WTC11 (cell line): ENCODE results near the gene PTPRCAP. TPM values are rescaled to one million over a fixed set of nuclear protein-coding genes. Genes with fewer than 3 reads are reported as not detected.

ENCODE experiments used
- ATAC-seq: fragments of 200-7000 bp; cut with Tn5 transposase; 2 replicates; pipeline ENCODE4 v1.10.0; 2021; ENCODE audit warnings: mild to moderate bottlenecking, moderate library complexity
- CTCF ChIA-PET: fragments of 300-600 bp; sonication (Branson Sonifier 250); formaldehyde crosslinking; loops from one replicate; lab custom pipeline; 2021; ENCODE audit warnings: antibody characterized with exemption; lab: Charles Lee
- POLR2A ChIA-PET: fragments of 350-600 bp; sonication (Branson Sonifier 250); formaldehyde crosslinking; loops from one replicate; lab custom pipeline; 2021; ENCODE audit warnings: antibody characterized with exemption; lab: Charles Lee
- DNase-seq: peaks from one replicate; pipeline ENCODE4 v3.0.0; 2021; ENCODE audit warnings: low spot score
- H3K27ac Mint-ChIP-seq: 2 replicates; pipeline ENCODE4 v1.8.0; 2021; ENCODE audit warnings: mixed read lengths
- H3K27me3 Mint-ChIP-seq: 2 replicates; pipeline ENCODE4 v1.8.0; 2021; ENCODE audit warnings: low read depth, mild to moderate bottlenecking, moderate library complexity, mixed read lengths
- H3K36me3 Mint-ChIP-seq: 2 replicates; pipeline ENCODE4 v1.8.0; 2021; ENCODE audit warnings: mixed read lengths
- H3K4me1 Mint-ChIP-seq: 2 replicates; pipeline ENCODE4 v1.8.0; 2022; ENCODE audit warnings: mixed read lengths
- H3K4me3 Mint-ChIP-seq: 2 replicates; pipeline ENCODE4 v1.8.0; 2021; ENCODE audit warnings: mild to moderate bottlenecking, moderate library complexity, mixed read lengths
- H3K9me3 Mint-ChIP-seq: 2 replicates; pipeline ENCODE4 v1.8.0; 2021; ENCODE audit warnings: mixed read lengths
- AR ChIP-seq: fragments of 250-450 bp; sonication (Bioruptor Pico); IDR thresholded peaks from 2 replicates; pipeline ENCODE4 v1.9.0; 2021; ENCODE audit warnings: mild to moderate bottlenecking
- CBFB ChIP-seq: sonication (generic); formaldehyde crosslinking; IDR thresholded peaks from 2 replicates; pipeline ENCODE4 v1.8.1; 2022; ENCODE audit warnings: mild to moderate bottlenecking, low read depth, missing genetic modification reagents
- CDX4 ChIP-seq: fragments of 250-450 bp; sonication (Bioruptor Pico); IDR thresholded peaks from 2 replicates; pipeline ENCODE4 v1.9.0; 2021; ENCODE audit warnings: moderate library complexity, mild to moderate bottlenecking, inconsistent platforms, borderline replicate concordance
- CTCF ChIP-seq: fragments of 200-600 bp; IDR thresholded peaks from 2 replicates; pipeline ENCODE4 v1.8.0; 2022; ENCODE audit warnings: antibody characterized with exemption
- E2F1 ChIP-seq: sonication (generic); formaldehyde crosslinking; IDR thresholded peaks from 2 replicates; pipeline ENCODE4 v1.8.0; 2022; ENCODE audit warnings: mild to moderate bottlenecking, missing genetic modification reagents
- E2F4 ChIP-seq: sonication (generic); formaldehyde crosslinking; IDR thresholded peaks from 2 replicates; pipeline ENCODE4 v1.8.1; 2022; ENCODE audit warnings: low read depth, mild to moderate bottlenecking, moderate library complexity, missing genetic modification reagents, borderline replicate concordance
- ETV6 ChIP-seq: sonication (generic); formaldehyde crosslinking; IDR thresholded peaks from 2 replicates; pipeline ENCODE4 v1.8.1; 2022; ENCODE audit warnings: mild to moderate bottlenecking, missing genetic modification reagents
- FOXK1 ChIP-seq: sonication (generic); formaldehyde crosslinking; IDR thresholded peaks from 2 replicates; pipeline ENCODE4 v1.8.0; 2022; ENCODE audit warnings: mild to moderate bottlenecking, moderate library complexity, missing genetic modification reagents
- FOXP4 ChIP-seq: sonication (generic); formaldehyde crosslinking; IDR thresholded peaks from 2 replicates; pipeline ENCODE4 v1.8.0; 2022; ENCODE audit warnings: mild to moderate bottlenecking, missing genetic modification reagents
- HMGA2 ChIP-seq: fragments of 250-450 bp; sonication (Bioruptor Pico); IDR thresholded peaks from 2 replicates; pipeline ENCODE4 v1.4.0; 2021; ENCODE audit warnings: mild to moderate bottlenecking, moderate library complexity
- MAX ChIP-seq: sonication (generic); formaldehyde crosslinking; IDR thresholded peaks from 2 replicates; pipeline ENCODE4 v1.8.0; 2022; ENCODE audit warnings: mild to moderate bottlenecking, missing genetic modification reagents
- RORB ChIP-seq: fragments of 250-450 bp; sonication (Bioruptor Pico); IDR thresholded peaks from 2 replicates; pipeline ENCODE4 v1.9.0; 2021; ENCODE audit warnings: mild to moderate bottlenecking
- SP1 ChIP-seq: sonication (generic); formaldehyde crosslinking; conservative IDR thresholded peaks from 2 replicates; pipeline ENCODE4 v1.8.1; 2022; ENCODE audit warnings: missing genetic modification reagents
- USF1 ChIP-seq: sonication (generic); formaldehyde crosslinking; IDR thresholded peaks from 2 replicates; pipeline ENCODE4 v1.8.0; 2022; ENCODE audit warnings: mild to moderate bottlenecking, missing genetic modification reagents
- ZBTB21 ChIP-seq: sonication (generic); formaldehyde crosslinking; IDR thresholded peaks from 2 replicates; pipeline ENCODE4 v1.8.1; 2023; ENCODE audit warnings: mild to moderate bottlenecking, missing genetic modification reagents, borderline replicate concordance
- ZNF232 ChIP-seq: sonication (generic); formaldehyde crosslinking; IDR thresholded peaks from 2 replicates; pipeline ENCODE4 v1.8.0; 2022; ENCODE audit warnings: mild to moderate bottlenecking, missing genetic modification reagents
- ZNF416 ChIP-seq: fragments of 250-450 bp; sonication (Bioruptor Pico); IDR thresholded peaks from 2 replicates; pipeline ENCODE4 v1.9.0; 2021; ENCODE audit warnings: mild to moderate bottlenecking, inconsistent platforms
- ZNF512 ChIP-seq: sonication (generic); formaldehyde crosslinking; IDR thresholded peaks from 2 replicates; pipeline ENCODE4 v1.8.1; 2022; ENCODE audit warnings: missing genetic modification reagents, borderline replicate concordance
- ZSCAN18 ChIP-seq: fragments of 250-450 bp; sonication (Bioruptor Pico); IDR thresholded peaks from 2 replicates; pipeline ENCODE4 v2.1.2; 2022; ENCODE audit warnings: mild to moderate bottlenecking, moderate library complexity
- total RNA-seq: library from RNA; stranded (reverse); gene quantifications from 3 replicates; pipeline ENCODE4 v1.2.3, GENCODE V29; 2021

The PTPRCAP gene
- total RNA-seq, 1 experiment from 2014 or later: 3.6 TPM

- ATAC-seq: peak; percentile 78
- POLR2A ChIA-PET: interaction anchor here (0.6 to 1.1 kb wide), 4 partner anchors 91 to 1163 kb away, joined by 3 to 4 read pairs (median 3); partner anchors contain the start of gene POLD4
- TF ChIP-seq E2F4 (no peak), SP1 (CRISPR knock-in tag) (0 out of 2 replicates have a peak, but pooled peaks have one; percentile 28), FOXP4 (0 out of 2 replicates have a peak, but pooled peaks have one; percentile 66), ZNF232 (0 out of 2 replicates have a peak, but pooled peaks have one; percentile 19), RORB (CRISPR knock-in tag) (no peak), ZNF512 (CRISPR knock-in tag) (no peak), ZSCAN18 (CRISPR knock-in tag) (no peak), HMGA2 (CRISPR knock-in tag) (no peak), CDX4 (no peak), CBFB (no peak), CTCF (no peak), MAX (CRISPR knock-in tag) (no peak; the same call in 1 of the 2 replicates), ETV6 (no peak), ZNF416 (CRISPR knock-in tag) (no peak), USF1 (CRISPR knock-in tag) (peak; percentile 73), E2F1 (0 out of 2 replicates have a peak, but pooled peaks have one; percentile 67), AR (CRISPR knock-in tag) (no peak), ZBTB21 (no peak), FOXK1 (CRISPR knock-in tag) (peak; percentile 72; the same call in 1 of the 2 replicates)
Measured at GRCh38 chr11:67464411-67465188, 27.1 kb upstream of the PTPRCAP start.

More at GRCh38 chr11:67464411-67465188, 27.1 kb upstream of the PTPRCAP start:
- Mint-ChIP-seq H3K36me3 (no peaks in the 10 kb centered on the region), H3K4me3 (peak overlapping the region; percentile 79), H3K27me3 (peaks cover 6% of the 10 kb centered on the region; the same call in 1 of the 2 replicates), H3K9me3 (no peaks in the 10 kb centered on the region), H3K4me1 (peaks cover 23% of the 10 kb centered on the region), H3K27ac (0 out of 2 replicates have a peak overlapping the region, but pooled peaks have one; percentile 45)
- peak; percentile 91 for DNase-seq
- CTCF ChIA-PET: interaction anchor here (1.0 kb wide), 2 partner anchors 63 to 113 kb away, joined by 3 to 4 read pairs; partner anchors contain the start of gene PPP1CA
